Mucosa of stomach (tissue), 1 donor: Measurements from ENCODE around the gene APOO.
"Not testable (repeated sequence)": the region's sequence is repeated elsewhere in the genome, so short reads cannot be mapped to it uniquely, and the experiment has no call there.

ENCODE experiments used
- H3K27me3 ChIP-seq: one replicate; pipeline ENCODE4 v1.7.0; 2013; ENCODE audit warnings: mild to moderate bottlenecking, low read length; ENCODE audit not compliant: control insufficient read depth, insufficient read depth
- H3K36me3 ChIP-seq: one replicate; pipeline ENCODE4 v1.7.0; 2013; ENCODE audit warnings: low read length; ENCODE audit not compliant: control insufficient read depth, insufficient read depth
- H3K4me1 ChIP-seq: one replicate; pipeline ENCODE4 v1.7.0; 2013; ENCODE audit warnings: mild to moderate bottlenecking, low read length; ENCODE audit not compliant: control insufficient read depth, insufficient read depth
- H3K4me3 ChIP-seq: one replicate; pipeline ENCODE4 v1.7.0; 2013; ENCODE audit warnings: low read length
- H3K9ac ChIP-seq: one replicate; pipeline ENCODE4 v1.7.0; 2013; ENCODE audit warnings: mild to moderate bottlenecking, low read length, moderate library complexity
- H3K9me3 ChIP-seq: one replicate; pipeline ENCODE4 v1.7.0; 2013; ENCODE audit warnings: mild to moderate bottlenecking, low read length, moderate library complexity; ENCODE audit not compliant: control insufficient read depth
- donor health status: Pancreatic carcinoma.

Gene APOO

GRCh38 chrX:23900220-23900797, 7.4 kb downstream of the APOO start:
- Histone ChIP-seq H3K36me3 (no peaks in the 10 kb centered on the region), H3K9ac (no peak overlapping the region), H3K9me3 (no peaks in the 10 kb centered on the region), H3K4me1 (peaks cover 34% of the 10 kb centered on the region), H3K27me3 (no peaks in the 10 kb centered on the region), H3K4me3 (no peak overlapping the region)

- Histone ChIP-seq H3K9ac (no peak overlapping the region), H3K9me3 (no peaks in the 10 kb centered on the region), H3K36me3 (no peaks in the 10 kb centered on the region), H3K4me3 (no peak overlapping the region), H3K4me1 (peaks cover 34% of the 10 kb centered on the region), H3K27me3 (no peaks in the 10 kb centered on the region)
Measured at GRCh38 chrX:23898412-23898959, 9.3 kb downstream of the APOO start.

- Histone ChIP-seq H3K9me3 (no peaks in the 10 kb centered on the region), H3K4me1 (peaks cover 30% of the 10 kb centered on the region), H3K36me3 (no peaks in the 10 kb centered on the region), H3K9ac (no peak overlapping the region), H3K4me3 (no peak overlapping the region), H3K27me3 (no peaks in the 10 kb centered on the region)
Measured at GRCh38 chrX:23896981-23897380, 10.8 kb downstream of the APOO start.

DNA sequence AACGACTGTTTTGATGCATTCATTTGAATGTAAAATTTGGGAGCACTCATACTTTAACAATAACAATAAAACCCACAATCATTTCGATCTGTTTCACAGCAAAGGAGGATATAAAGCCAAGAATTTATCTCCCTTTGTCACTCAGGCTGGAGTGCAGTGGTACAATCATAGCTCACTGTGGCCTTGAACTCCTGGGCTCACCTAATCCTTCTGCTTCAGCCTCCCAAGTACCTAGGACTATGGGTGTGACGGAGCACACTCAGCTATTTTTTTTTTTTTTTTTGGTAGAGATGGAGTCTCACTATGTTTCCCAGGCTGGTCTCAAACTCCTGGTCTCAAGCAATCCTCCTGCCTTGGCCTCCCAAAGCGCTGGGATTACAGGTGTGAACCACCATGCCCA, 11.2 kb downstream of the APOO start:
- not testable (repeated sequence) for H3K27me3 ChIP-seq, H3K4me3 ChIP-seq, H3K36me3 ChIP-seq, H3K9me3 ChIP-seq, H3K9ac ChIP-seq
- H3K4me1 ChIP-seq, result peaks cover 26% of the 10 kb centered on the region

DNA sequence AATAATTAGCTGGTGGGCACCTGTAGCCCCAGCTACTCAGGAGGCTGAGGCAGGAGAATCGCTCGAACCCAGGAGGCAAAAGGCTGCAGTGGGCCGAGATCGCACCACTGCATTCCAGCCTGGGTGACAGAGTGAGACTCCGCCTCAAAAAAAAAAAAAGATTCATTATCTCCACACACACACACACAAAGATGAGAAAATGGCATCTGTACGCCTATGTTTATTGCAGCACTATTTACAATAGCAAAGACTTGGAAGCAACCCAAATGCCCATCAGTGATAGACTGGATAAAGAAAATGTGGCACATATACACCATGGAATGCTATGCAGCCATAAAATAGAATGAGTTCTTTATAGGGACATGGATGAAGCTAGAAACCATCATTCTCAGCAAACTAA, 12.7 kb downstream of the APOO start:
- H3K9ac ChIP-seq, H3K36me3 ChIP-seq, H3K27me3 ChIP-seq, H3K4me3 ChIP-seq, H3K9me3 ChIP-seq: not testable (repeated sequence)
- peaks cover 14% of the 10 kb centered on the region for H3K4me1 ChIP-seq

DNA sequence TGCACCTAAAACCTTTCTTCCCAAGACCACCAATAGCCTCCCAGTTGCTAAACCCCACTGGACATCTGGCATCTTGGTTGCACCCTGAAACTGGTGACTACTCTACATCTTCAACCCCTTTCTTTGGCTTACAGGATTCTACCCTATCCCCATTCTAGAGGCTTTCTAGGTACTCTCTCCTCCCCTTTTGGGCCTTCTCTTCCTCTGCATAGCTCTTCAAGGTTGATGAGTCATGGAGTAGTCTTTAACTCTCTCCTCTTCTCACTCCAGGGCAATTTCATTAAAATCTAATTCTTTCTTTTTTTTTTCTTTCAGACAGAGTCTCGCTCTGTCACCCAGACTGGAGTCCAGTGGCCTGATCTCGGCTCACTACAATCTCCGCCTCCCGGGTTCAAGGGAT, 16.8 kb downstream of the APOO start:
- H3K27me3 ChIP-seq, result no peaks in the 10 kb centered on the region
- peaks cover 3% of the 10 kb centered on the region for H3K4me1 ChIP-seq
- H3K9me3 ChIP-seq, result no peaks in the 10 kb centered on the region
- no peak overlapping the region for H3K9ac ChIP-seq
- no peaks in the 10 kb centered on the region for H3K36me3 ChIP-seq
- H3K4me3 ChIP-seq, result no peak overlapping the region

- Histone ChIP-seq H3K9me3 (no peaks in the 10 kb centered on the region), H3K9ac (no peak overlapping the region), H3K4me1 (peaks cover 13% of the 10 kb centered on the region), H3K36me3 (no peaks in the 10 kb centered on the region), H3K4me3 (no peak overlapping the region), H3K27me3 (no peaks in the 10 kb centered on the region)
Measured at GRCh38 chrX:23888887-23889501, 18.7 kb downstream of the APOO start.

DNA sequence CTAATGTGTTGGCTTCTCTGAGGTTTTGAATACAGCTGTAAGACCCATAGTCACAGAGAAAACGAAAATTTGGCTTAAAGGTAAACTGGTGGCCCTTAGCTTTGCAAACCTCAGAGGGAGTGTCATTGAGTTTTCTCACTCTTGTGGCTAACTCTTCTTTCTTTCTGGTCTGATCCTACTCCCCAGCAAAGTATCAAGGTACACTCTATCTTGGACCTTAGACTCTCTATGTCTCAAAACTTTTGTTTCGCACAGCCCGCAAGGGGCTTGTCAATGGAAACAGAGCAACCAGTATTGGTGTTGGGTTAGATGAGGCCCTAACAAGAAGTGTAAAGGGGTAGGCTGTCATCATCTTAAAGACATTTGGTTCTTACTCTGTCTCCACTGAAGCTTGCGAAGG, 19.8 kb downstream of the APOO start:
- Histone ChIP-seq H3K4me1 (peaks cover 23% of the 10 kb centered on the region), H3K9me3 (no peaks in the 10 kb centered on the region), H3K27me3 (no peaks in the 10 kb centered on the region), H3K4me3 (no peak overlapping the region), H3K36me3 (no peaks in the 10 kb centered on the region), H3K9ac (no peak overlapping the region)

GRCh38 chrX:23887451-23887850, 20.3 kb downstream of the APOO start:
- no peak overlapping the region for H3K4me3 ChIP-seq
- no peak overlapping the region for H3K9ac ChIP-seq
- H3K36me3 ChIP-seq, result no peaks in the 10 kb centered on the region
- H3K4me1 ChIP-seq, result peaks cover 23% of the 10 kb centered on the region
- no peaks in the 10 kb centered on the region for H3K27me3 ChIP-seq
- no peaks in the 10 kb centered on the region for H3K9me3 ChIP-seq

DNA sequence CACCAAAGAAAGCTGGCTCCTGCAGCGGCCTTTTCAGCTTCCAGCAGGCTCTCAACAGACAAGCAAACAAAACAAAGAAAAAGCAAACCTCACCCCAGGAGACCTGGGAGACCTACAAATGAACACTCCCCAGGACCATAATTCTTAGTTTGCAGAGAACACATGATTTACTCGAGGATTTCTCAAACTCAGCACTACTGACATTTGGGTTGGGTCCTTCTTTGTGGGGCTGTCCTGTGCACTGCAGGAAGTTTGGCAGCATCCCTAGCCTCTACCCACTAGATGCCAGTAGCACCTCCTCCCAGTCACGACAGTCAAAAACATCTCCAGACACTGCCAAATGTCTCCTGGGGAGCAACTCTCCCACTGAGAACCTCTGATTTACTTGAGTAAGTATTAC, 21.9 kb downstream of the APOO start:
- no peaks in the 10 kb centered on the region for H3K9me3 ChIP-seq
- H3K27me3 ChIP-seq, result no peaks in the 10 kb centered on the region
- no peaks in the 10 kb centered on the region for H3K36me3 ChIP-seq
- H3K4me3 ChIP-seq, result no peak overlapping the region
- H3K9ac ChIP-seq, result no peak overlapping the region
- peaks cover 23% of the 10 kb centered on the region for H3K4me1 ChIP-seq

DNA sequence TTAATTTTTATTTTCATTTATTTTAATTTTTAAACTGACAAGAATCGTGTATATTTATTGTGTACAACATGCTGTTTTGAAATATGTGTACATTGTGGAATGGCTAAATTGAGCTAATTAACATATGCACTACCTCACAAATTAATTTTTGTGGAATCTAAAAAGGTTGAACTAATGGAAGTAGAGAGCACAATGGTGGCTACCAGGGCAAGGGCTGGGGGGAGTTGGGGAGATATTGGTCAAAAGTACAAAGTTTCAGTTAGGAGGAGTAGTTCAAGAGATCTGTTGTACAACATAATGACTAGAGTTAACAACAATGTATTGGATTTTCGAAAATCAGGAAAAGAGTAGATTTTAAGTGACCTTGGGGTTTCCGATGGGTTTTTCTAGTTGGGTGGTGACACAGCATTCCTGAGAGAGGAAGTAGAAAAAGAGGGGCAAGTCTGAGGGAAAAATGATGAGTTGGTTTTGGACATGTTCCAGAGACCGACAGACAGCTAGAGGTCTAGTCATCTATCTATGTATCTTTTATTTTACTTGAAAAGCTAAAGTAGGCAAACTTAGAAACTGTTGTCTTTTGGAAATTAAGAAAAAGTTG, 23.2 kb downstream of the APOO start:
- H3K4me3 ChIP-seq, result no peak overlapping the region
- peaks cover 25% of the 10 kb centered on the region for H3K4me1 ChIP-seq
- H3K9me3 ChIP-seq, result no peaks in the 10 kb centered on the region
- H3K27me3 ChIP-seq, result no peaks in the 10 kb centered on the region
- no peaks in the 10 kb centered on the region for H3K36me3 ChIP-seq
- H3K9ac ChIP-seq, result no peak overlapping the region

- H3K4me3 ChIP-seq, result no peak overlapping the region
- peaks cover 26% of the 10 kb centered on the region for H3K4me1 ChIP-seq
- H3K9ac ChIP-seq, result peak overlapping the region; percentile 28
- no peaks in the 10 kb centered on the region for H3K36me3 ChIP-seq
- H3K9me3 ChIP-seq, result no peaks in the 10 kb centered on the region
- H3K27me3 ChIP-seq, result no peaks in the 10 kb centered on the region
Measured at GRCh38 chrX:23883737-23884354, 23.9 kb downstream of the APOO start.
